Measurements from ENCODE around the gene EFHC1.

DNA sequence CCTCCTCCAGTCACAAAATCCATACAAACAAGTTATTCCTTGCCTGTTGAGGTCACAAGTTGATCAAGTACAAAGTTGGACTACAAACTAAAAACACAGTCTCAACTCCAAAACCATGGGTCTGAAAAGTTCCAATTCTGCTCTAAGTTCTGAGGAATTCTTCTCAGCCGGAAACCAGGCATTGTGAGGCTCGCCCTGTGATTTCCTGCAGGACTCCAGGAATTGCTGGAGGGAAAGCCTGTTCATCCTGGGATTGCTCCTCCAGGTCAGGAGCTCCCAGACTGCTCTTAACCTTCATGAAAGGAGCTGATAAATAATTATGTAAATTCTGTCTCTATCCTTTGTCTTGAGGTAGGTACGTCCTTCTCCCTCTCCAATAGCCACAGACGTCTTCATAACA lies 148.2 kb downstream of the EFHC1 start:
- TF ChIP-seq, protein P1, sequence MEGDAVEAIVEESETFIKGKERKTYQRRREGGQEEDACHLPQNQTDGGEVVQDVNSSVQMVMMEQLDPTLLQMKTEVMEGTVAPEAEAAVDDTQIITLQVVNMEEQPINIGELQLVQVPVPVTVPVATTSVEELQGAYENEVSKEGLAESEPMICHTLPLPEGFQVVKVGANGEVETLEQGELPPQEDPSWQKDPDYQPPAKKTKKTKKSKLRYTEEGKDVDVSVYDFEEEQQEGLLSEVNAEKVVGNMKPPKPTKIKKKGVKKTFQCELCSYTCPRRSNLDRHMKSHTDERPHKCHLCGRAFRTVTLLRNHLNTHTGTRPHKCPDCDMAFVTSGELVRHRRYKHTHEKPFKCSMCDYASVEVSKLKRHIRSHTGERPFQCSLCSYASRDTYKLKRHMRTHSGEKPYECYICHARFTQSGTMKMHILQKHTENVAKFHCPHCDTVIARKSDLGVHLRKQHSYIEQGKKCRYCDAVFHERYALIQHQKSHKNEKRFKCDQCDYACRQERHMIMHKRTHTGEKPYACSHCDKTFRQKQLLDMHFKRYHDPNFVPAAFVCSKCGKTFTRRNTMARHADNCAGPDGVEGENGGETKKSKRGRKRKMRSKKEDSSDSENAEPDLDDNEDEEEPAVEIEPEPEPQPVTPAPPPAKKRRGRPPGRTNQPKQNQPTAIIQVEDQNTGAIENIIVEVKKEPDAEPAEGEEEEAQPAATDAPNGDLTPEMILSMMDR (IDR thresholded peaks at IDR 0.05; ENCODE audit: poor library complexity), result no peak
- TF ChIP-seq EZH2 (IDR thresholded peaks at IDR 0.05; ENCODE audit: borderline replicate concordance), result no peak
- TF ChIP-seq EZH2phosphoT487 (IDR thresholded peaks at IDR 0.05; ENCODE audit: low read depth, severe bottlenecking, unreplicated experiment), result no peak
